ENCODE data around the gene CTSF. TPM values are rescaled to one million over a fixed set of nuclear protein-coding genes. Genes with fewer than 3 reads are reported as not detected.

The CTSF gene
- total RNA-seq, 1 donor from 2014 or later = 4.1 TPM

- Mint-ChIP-seq H3K27ac (no peak overlapping the region), H3K4me1 (ENCODE audit: low read depth) (peaks cover 2% of the 10 kb centered on the region), H3K4me3 (ENCODE audit: low read depth) (no peak overlapping the region), H3K27me3 (no peaks in the 10 kb centered on the region), H3K9me3 (ENCODE audit: low read depth) (no peaks in the 10 kb centered on the region), H3K36me3 (ENCODE audit: insufficient read depth) (peaks cover 15% of the 10 kb centered on the region)
- no peak for DNase-seq (ENCODE audit: low spot score, unreplicated experiment)
- TF ChIP-seq, protein P1, sequence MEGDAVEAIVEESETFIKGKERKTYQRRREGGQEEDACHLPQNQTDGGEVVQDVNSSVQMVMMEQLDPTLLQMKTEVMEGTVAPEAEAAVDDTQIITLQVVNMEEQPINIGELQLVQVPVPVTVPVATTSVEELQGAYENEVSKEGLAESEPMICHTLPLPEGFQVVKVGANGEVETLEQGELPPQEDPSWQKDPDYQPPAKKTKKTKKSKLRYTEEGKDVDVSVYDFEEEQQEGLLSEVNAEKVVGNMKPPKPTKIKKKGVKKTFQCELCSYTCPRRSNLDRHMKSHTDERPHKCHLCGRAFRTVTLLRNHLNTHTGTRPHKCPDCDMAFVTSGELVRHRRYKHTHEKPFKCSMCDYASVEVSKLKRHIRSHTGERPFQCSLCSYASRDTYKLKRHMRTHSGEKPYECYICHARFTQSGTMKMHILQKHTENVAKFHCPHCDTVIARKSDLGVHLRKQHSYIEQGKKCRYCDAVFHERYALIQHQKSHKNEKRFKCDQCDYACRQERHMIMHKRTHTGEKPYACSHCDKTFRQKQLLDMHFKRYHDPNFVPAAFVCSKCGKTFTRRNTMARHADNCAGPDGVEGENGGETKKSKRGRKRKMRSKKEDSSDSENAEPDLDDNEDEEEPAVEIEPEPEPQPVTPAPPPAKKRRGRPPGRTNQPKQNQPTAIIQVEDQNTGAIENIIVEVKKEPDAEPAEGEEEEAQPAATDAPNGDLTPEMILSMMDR (IDR thresholded peaks at IDR 0.05; ENCODE audit: unreplicated experiment) = no peak
These were observed 37.3 kb downstream of the CTSF start for GRCh38 chr11:66530927-66531709.

DNA sequence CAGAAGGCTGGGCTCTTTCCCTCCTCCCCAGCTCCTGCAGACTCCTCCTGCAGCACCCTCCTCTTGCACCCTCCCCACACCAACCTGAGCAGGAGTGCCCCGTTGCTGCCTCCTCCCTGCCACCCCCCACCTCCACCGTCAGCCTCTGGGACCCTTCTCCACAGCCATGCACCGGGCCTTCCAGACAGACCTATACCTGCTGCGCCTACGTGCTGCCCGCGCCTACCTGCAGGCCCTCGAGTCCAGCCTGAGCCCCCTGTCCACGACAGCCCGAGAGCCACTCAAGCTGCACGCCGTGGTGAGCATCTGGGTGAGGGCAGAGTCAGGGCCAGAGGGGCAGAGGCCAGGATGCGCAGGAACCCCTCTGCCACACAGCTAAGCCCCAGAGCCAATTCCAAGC is 38.8 kb downstream of the CTSF start:
- H3K27me3 Mint-ChIP-seq = no peaks in the 10 kb centered on the region
- no peaks in the 10 kb centered on the region for H3K9me3 Mint-ChIP-seq (ENCODE audit: low read depth)
- H3K36me3 Mint-ChIP-seq (ENCODE audit: insufficient read depth) = peaks cover 7% of the 10 kb centered on the region
- TF ChIP-seq, protein P1 (IDR thresholded peaks at IDR 0.05; ENCODE audit: unreplicated experiment) = no peak
- H3K27ac Mint-ChIP-seq = no peak overlapping the region
- peaks cover 2% of the 10 kb centered on the region for H3K4me1 Mint-ChIP-seq (ENCODE audit: low read depth)
- no peak for DNase-seq (ENCODE audit: low spot score, unreplicated experiment)
- no peak overlapping the region for H3K4me3 Mint-ChIP-seq (ENCODE audit: low read depth)

DNA sequence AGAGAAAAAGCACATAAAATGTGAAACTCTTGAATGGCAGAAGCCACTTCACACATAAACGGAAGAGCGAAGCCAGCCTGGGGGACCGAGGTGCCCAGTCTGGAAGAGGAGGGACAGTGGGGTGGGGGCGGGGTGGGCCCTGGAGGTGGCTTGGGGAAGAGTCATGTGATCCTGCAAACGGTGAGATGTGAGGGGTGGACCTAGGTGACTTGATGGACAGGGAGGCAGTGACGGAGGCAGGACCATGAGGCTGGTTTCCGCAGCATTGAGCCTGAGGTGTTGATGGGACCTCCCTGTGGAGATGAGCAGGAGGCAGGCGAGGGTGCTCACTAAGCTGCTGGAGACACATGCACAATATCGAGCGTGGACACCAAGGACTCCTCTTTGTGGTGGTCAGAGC is 39.3 kb downstream of the CTSF start:
- DNase-seq (ENCODE audit: low spot score, unreplicated experiment) = no peak
- Mint-ChIP-seq H3K4me3 (ENCODE audit: low read depth) (no peak overlapping the region), H3K4me1 (ENCODE audit: low read depth) (peaks cover 2% of the 10 kb centered on the region), H3K9me3 (ENCODE audit: low read depth) (no peaks in the 10 kb centered on the region), H3K36me3 (ENCODE audit: insufficient read depth) (peaks cover 8% of the 10 kb centered on the region), H3K27ac (no peak overlapping the region), H3K27me3 (no peaks in the 10 kb centered on the region)
- TF ChIP-seq, protein P1 (IDR thresholded peaks at IDR 0.05; ENCODE audit: unreplicated experiment) = no peak

DNA sequence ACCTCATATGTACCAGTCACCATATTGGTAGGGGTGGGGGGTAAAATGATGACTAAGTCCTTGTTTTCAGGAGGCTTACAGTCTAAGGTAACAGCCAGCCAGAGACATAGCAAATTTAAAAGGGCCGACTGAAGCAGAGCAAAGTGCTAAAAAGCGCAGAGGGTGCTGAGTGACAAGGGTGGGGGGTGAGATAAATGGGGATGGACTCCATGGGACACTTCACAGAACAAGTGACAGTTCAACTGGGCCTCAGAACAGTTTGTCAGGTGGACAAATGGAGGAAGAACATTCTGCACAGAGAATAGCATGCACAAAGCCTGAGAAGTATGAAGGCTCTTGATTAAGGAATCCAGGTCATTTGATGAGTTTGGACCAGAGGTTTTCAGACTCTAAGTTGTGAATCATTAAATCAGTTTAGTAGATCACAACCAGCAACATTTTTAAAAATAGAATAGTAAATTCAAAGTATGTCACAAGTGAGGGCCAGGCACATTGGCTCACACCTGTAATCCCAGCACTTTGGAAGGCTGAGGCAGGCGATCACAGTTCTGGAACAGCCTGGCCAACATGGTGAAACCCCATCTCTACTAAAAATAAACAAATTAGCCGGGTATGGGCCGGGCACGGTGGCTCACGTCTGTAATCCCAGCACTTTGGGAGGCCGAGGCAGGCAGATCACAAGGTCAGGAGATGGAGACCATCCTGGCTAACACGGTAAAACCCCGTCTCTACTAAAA is 43.9 kb downstream of the CTSF start:
- no peaks in the 10 kb centered on the region for H3K27me3 Mint-ChIP-seq

GRCh38 chr11:66523611-66524010 is 44.8 kb downstream of the CTSF start:
- Mint-ChIP-seq H3K27me3 (no peaks in the 10 kb centered on the region), H3K27ac (no peak overlapping the region), H3K36me3 (ENCODE audit: insufficient read depth) (peaks cover 13% of the 10 kb centered on the region), H3K4me1 (ENCODE audit: low read depth) (no peaks in the 10 kb centered on the region), H3K4me3 (ENCODE audit: low read depth) (no peak overlapping the region), H3K9me3 (ENCODE audit: low read depth) (no peaks in the 10 kb centered on the region)
- no peak for DNase-seq (ENCODE audit: low spot score, unreplicated experiment)
- TF ChIP-seq, protein P1 (IDR thresholded peaks at IDR 0.05; ENCODE audit: unreplicated experiment) = no peak

More for the DNA sequence above, 43.9 kb downstream of the CTSF start:
- H3K27ac Mint-ChIP-seq = no peak overlapping the region
- H3K4me1 Mint-ChIP-seq (ENCODE audit: low read depth) = no peaks in the 10 kb centered on the region
- TF ChIP-seq, protein P1 (IDR thresholded peaks at IDR 0.05; ENCODE audit: unreplicated experiment) = no peak
- DNase-seq (ENCODE audit: low spot score, unreplicated experiment) = no peak
- H3K4me3 Mint-ChIP-seq (ENCODE audit: low read depth) = no peak overlapping the region
- peaks cover 11% of the 10 kb centered on the region for H3K36me3 Mint-ChIP-seq (ENCODE audit: insufficient read depth)
- no peaks in the 10 kb centered on the region for H3K9me3 Mint-ChIP-seq (ENCODE audit: low read depth)

Other genes starting within 250 kb of the CTSF start
- gene RIN1, start 232.2 kb downstream of the CTSF start, total RNA-seq = 1.5 and 2.3 TPM in 2 replicates
- 38.1 and 38.3 TPM in 2 replicates for gene BRMS1, start 223.5 kb downstream of the CTSF start, total RNA-seq
- gene B4GAT1, start 221.0 kb downstream of the CTSF start, total RNA-seq = 25.9 and 28.7 TPM in 2 replicates
- 35.6 and 38.2 TPM in 2 replicates for gene SLC29A2, start 196.8 kb downstream of the CTSF start, total RNA-seq
- not detected in 2 replicates for gene NPAS4, start 147.6 kb downstream of the CTSF start, total RNA-seq
- 54.3 and 59.1 TPM in 2 replicates for gene MRPL11, start 129.8 kb downstream of the CTSF start, total RNA-seq
- 16.9 and 17.8 TPM in 2 replicates for gene PELI3, start 101.7 kb downstream of the CTSF start, total RNA-seq
- 78.7 and 79.7 TPM in 2 replicates for gene DPP3, start 88.2 kb downstream of the CTSF start, total RNA-seq
- gene BBS1, start 58.0 kb downstream of the CTSF start, total RNA-seq = 75.4 and 80.3 TPM in 2 replicates
- gene ZDHHC24, start 22.6 kb downstream of the CTSF start, total RNA-seq = 9.7 and 10.5 TPM in 2 replicates
- gene ACTN3, start 21.7 kb downstream of the CTSF start, total RNA-seq = 0.43 and 0.44 TPM in 2 replicates
- 0.89 and 1.1 TPM in 2 replicates for gene CCDC87, start 24.5 kb upstream of the CTSF start, total RNA-seq
- gene CCS, start 24.6 kb upstream of the CTSF start, total RNA-seq = 48.9 and 49.7 TPM in 2 replicates
- gene RBM14, start 48.0 kb upstream of the CTSF start, total RNA-seq = 119 and 124 TPM in 2 replicates
- gene RBM4, start 70.1 kb upstream of the CTSF start, total RNA-seq = 239 and 258 TPM in 2 replicates
- 71.0 and 71.7 TPM in 2 replicates for gene RBM4B, start 109.3 kb upstream of the CTSF start, total RNA-seq
- 54.0 and 55.0 TPM in 2 replicates for gene SPTBN2, start 160.6 kb upstream of the CTSF start, total RNA-seq